HG02642 (cell line): Measurements from ENCODE around the gene PROSER2.

Experiments used
- ATAC-seq: cut with Tn5 transposase; IDR thresholded peaks from one replicate; pipeline ENCODE4 v1.9.1; 2021; ENCODE audit warnings: mild to moderate bottlenecking; ENCODE audit not compliant: unreplicated experiment, poor library complexity

Gene PROSER2

DNA sequence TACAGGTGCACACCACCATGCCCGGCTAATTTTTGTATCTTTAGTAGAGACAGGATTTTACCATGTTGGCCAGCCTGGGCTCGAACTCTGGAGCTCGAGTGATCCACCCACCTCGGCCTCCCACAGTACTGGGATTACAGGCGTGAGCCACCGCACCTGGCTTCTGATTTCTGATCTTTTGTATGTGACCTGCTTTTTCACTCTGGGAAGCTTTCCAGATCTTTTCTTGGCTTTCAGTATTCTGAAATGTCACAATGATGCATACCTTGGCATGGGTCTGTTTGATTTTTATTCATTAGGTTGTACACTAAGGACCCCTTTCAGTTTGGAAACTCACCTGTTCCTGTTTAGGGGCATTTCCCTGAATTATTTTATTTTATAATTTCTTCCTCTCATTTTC lies 41.6 kb downstream of the PROSER2 start:
- ATAC-seq: no peak

DNA sequence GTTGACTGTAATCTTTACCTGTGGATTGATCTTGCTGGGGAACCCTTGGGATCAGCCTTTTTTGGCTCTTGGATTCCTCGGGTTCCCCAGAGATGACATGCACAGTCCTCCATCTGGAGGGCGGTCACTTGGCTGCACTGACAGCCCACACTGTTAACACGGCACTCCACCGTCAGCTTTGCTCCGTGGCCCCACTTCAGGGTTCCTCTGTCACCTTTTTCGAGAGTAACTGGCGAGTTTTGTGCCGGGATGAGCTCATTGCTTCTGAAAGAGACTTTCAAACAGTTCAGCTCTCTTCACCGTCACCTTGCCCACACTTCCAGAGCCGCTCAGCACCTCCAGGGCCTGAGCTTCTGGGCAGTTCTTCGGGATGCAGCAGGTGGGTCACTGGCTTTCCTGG lies 42.4 kb downstream of the PROSER2 start:
- ATAC-seq: no peak

DNA sequence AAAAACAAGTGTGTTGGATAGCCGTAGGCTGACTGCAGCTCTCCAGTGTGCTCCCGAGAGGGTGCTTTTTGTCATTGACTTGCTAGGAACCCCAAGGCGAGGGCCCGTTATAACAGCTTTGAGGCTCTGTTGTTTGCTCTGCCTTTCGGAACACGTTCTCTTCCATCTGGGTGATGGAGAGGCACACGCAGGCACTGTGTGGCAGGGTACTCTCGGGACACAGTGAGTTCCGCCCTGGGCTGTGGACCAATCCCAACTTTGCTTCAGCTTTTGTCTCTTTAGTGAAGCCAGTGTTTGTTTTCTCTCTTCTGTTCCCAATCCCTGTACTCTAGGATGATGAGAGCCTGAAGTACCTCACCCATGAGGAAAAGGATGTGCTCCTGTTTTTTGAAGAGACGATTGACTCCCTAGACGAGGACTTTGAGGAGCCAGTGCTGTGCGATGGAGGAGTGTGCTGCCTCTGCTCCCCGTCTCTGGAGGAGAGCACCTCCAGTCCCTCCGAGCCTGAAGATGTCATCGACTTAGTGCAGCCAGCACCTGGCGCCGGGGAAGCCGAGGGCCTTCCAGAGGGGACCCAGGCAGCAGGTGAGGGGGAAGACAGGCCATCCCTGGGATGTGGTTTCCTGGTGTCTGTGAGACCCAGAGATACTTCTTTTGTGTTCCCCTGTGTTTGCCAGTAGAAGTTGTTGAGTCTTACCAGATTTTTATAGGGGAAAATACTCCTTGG lies 43.2 kb downstream of the PROSER2 start:
- no peak for ATAC-seq

DNA sequence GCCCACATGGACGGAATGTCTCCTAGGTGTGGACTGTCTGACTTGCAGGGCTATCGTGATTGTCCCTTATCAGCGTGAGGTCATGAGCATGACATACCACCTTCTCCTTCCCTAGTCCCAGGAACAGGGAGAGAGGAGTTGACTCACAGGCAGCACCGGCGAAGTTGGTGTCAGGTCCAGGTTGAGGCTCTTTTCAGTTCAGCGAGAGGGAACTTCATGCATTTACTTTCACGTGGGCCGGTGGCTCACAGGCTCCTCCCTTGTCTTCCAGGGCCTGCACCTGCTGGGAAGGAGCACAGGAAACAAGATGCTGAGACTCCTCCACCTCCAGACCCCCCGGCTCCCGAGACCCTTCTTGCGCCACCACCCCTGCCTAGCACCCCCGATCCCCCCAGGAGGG lies 46.1 kb downstream of the PROSER2 start:
- ATAC-seq: no peak

DNA sequence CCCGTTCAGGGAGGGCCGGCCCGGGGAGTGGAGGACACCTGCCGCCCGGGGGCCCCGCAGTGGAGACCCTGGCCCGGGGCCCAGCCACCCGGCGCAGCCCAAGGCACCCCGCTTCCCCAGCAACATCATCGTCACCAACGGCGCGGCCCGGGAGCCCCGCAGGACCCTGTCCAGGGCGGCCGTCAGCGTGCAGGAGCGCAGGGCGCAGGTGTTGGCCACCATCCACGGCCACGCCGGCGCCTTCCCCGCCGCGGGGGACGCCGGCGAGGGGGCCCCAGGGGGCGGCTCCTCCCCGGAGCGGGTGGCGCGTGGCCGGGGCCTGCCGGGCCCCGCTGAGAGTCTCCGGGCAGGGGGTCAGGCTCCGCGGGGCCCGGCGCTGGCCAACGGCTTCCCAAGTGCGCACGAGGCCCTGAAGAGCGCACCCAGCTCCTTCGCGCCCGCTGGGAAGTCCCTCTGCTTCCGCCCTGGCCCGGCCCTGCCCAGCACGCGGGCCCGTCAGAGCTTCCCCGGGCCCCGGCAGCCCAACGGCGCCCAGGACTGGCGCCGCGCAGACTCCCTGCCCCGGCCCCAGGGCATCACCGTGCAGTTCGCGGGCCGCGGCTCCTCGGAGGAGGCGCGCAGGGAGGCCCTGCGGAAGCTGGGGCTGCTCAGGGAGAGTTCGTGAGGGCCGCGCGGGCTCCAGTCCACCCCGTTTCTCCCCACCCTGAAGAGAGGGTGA lies 46.7 kb downstream of the PROSER2 start:
- ATAC-seq: no peak

DNA sequence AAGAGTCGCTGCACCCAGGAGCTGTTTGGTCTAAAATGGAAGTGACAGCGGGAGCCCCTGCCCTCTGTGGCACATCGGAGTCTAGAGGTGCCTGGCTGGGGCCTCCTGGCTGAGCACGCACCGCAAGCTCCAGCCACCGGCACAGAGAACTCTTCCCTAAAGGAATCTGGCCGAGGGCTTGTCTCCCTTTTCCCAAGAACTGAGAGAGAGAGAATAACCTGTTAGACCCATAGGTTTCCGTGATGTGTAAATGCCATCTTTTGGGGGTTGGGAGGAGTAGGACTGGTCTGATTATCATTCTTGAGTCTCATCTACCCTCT lies 47.3 kb downstream of the PROSER2 start:
- no peak for ATAC-seq

DNA sequence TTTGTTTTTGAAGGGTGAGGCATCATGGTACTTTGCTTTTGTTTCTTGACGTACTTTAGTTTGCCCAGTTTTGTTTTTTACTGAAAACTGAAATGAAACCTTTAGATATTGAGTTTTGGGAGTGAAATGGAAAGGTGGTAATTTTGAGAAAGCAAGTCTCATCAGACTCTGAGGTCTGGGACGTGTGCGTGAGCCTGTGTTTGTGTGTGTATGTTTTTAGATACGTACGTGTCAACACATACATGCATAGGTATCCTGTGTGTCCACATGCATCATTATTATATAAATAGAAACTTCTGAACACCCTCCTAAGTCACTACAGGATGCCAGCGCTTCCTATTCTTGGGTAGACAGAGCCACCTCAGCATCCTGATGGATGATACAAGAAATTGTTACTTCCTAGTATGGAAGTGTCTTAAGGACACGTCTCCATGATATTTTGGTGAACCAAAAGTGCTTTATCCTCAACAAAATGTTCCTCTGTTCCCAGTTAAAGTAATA lies 47.8 kb downstream of the PROSER2 start:
- no peak for ATAC-seq

DNA sequence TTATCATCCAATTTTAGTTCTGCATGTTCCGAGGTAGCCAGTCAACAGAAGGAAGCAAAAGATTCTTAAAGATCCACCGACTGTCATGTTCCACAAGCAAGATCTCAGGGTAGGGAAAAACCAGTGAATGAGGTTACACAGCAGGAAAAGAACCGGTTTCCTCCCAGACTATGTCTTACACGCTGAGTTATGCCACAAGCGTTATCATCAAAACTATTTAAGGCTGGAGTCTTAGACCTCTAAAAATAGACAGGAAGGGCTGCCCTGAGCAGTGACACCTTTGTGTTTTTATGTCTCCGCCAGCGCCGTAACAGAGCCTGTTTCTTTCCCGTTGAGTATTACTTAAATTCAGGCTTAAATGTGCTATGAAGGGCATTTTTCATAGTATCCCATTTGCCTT lies 48.3 kb downstream of the PROSER2 start:
- ATAC-seq: no peak

DNA sequence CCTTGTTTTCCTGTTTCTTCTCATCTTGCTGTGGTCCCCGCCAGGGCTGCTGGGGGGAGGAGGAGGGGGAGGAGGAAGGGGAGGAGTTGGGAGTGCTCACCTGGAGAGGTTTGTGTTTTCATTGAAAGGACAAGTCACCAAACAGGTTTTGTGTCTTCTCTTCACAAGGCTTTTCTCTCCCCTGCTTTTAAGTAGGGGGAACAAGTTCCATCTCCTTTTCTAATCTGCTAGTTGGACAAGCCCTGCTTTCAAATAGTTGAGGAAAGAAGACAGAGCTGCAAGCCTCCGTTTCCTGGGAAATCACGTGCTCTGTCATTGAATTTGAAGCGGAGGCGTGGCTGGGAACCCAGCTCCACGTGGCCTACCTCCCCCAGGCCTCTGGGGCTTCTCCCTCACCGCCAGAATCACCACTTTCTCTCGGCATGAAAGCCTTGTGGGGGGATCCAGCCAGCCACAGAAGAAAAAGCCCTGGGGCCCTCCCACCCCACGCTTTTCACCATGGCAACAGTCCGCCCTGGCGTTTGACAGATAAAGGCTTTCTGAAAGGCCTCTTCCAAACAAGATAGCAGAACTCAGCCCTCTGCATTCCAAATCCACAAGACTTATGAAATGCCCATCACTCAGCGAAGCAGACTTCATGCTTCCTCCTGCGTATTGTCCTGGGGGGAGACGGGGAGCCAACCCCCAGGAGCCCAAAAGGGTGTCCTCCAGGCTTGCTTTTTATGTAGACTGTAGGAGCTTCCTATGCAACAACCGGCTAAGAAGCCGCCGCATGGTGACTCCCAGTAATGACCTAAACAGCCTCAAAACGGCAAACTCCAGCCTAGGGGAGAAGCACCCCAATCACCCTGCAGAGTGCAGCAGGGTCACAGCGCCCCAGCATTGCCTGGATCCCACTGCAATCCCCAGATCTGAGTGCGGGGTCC lies 51.7 kb downstream of the PROSER2 start:
- ATAC-seq: no peak

DNA sequence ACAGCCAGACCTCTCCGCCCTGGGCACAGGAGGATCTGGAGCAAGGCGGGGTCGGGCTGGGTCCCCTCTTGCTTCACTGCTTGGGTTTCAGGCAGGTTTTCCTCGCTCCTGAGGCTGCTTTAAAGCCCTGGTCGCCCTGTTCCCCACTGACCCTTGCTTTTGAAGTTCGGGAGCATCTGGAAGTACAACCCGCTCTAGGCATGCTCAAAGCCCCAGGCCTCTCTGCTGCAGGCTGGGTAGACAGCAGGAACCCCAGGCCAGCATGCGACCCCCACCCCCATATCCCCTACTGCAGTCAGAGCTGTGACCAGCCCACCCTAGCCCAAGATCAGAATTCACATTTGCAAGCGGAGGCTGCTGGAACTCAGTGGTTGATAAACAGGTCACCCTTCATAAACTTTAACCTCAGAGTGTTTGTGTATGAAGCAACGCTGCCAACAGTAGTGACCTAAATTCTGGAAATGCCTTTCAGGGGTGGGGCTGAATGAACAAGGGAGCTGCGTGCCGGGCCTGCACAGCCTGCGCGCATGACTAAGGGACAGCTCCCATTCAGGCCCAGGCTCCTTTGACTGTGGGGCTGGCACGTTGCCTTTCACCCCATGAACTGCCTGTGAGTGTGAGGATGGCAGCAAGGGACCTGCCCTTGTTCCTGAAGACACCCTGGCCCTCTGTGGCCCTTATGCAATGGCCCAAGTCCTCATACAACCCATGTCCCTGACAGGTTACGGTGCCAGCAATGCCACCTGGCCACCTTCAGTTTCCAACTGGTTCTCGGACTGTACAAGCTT lies 52.5 kb downstream of the PROSER2 start:
- ATAC-seq: no peak

DNA sequence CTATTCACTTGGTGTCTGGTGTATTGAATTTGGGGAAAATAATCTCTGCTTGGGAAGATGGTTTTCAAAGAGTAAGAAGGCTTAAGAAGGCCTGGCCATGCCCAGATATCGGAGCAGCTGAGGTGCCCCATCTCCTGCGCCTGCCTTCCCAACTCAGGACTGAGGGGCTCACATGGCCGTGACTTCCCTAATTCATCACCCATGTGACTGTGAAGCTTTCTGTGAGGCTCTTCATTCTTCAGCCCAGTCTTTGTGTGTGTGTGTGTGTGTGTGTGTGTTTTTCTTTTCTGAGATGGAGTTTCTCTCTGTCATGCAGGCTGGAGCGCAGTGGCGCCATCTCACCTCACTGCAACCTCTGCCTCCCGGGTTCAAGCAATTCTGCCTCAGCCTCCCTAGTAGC lies 53.2 kb downstream of the PROSER2 start:
- no peak for ATAC-seq

DNA sequence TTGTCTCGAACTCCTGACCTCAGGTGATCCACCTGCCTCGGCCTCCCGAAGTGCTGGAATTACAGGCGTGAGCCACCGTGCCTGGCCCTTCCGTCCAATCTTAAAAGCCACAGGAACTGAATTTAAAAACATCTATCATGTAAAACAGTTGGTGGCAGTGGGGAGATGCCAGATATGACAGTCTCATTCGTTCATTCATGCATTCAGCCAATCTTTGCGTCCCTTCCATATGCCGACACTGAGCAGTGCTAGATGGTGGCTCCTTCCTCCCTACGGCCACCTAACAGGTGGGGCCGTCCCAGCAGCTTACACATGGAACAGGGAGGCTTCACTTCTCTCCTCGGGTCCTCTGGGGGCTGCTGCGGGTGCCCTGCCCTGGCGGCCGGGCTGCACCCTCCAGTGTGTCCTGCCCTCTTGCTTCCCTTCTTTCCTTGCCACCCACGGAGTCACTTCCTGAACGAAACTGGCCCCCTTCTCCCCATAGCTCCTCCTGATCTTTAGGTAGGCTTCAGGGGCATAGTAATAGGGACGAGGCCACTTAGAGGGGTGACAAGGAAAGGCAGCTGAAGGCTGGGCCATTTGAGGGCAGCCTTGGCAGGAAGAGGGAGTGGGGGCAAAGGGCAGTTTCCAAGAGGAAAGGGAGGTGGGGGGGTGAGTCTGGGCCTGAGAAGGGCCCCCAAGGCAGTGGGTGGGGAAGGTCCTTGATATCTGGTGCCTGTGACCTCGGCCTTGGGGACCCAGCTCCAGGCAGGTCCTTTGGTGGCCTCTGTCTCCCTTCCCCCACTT lies 53.8 kb downstream of the PROSER2 start:
- ATAC-seq: no peak

DNA sequence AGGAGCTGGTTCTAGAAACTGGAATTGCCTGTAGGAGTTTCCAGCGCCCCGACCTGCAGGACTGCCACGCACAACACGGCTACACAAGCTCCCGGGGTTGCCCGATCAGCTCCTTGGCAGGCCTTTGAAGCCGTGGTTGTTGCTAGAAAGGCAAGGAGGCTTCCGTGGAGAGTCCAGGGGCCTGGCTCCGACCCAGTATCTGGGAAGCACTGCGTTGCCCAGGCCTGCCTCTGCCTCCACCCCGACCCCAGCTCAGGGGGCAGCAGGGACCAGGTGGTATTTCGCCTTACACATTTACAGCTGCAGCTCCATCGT lies 54.4 kb downstream of the PROSER2 start:
- no peak for ATAC-seq

DNA sequence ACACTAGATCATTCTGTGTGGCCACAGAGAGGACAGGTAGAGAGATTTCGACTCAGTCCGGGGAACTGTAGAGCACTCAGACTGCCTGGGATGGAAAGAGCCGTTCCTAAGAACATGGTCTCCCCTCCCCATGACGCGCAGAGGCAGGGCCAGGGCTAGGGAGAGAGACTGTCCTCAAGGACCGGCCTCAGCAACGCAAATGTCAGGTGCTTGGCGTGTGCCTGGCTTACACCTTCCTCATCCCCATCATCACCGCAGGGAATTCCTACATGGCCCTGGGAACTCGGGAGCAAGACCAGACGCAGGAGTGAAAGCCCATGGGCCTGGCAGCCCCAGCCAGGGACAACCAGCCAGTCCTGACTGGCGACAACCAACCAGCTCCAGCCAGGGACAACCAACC lies 55.6 kb downstream of the PROSER2 start:
- no peak for ATAC-seq

DNA sequence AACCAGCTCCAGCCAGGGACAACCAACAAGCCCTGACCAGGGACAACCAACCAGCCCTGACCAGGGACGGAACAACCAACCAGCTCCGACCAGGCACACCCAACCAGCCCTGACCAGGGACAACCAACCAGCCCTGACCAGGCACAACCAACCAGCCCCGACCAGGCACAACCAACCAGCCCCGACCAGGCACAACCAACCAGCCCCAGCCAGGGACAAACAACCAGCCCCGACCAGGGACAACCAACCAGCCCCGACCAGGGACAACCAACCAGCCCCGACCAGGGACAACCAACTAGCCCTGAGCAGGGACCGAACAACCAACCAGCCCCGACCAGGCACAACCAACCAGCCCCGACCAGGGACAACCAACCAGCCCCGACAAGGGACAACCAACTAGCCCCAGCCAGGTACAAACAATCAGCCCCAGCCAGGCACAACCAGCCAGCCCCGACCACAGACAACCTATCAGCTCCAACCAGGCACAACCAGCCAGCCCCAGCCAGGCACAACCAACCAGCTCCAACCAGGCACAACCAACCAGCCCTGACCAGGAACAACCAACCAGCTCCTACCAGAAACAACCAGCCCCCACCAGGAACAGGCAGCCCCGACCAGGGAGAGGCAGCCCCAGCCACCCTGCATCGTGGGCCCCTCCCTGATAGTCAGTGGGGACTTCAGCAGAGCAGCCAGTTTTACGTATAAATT lies 56.4 kb downstream of the PROSER2 start:
- ATAC-seq: no peak

DNA sequence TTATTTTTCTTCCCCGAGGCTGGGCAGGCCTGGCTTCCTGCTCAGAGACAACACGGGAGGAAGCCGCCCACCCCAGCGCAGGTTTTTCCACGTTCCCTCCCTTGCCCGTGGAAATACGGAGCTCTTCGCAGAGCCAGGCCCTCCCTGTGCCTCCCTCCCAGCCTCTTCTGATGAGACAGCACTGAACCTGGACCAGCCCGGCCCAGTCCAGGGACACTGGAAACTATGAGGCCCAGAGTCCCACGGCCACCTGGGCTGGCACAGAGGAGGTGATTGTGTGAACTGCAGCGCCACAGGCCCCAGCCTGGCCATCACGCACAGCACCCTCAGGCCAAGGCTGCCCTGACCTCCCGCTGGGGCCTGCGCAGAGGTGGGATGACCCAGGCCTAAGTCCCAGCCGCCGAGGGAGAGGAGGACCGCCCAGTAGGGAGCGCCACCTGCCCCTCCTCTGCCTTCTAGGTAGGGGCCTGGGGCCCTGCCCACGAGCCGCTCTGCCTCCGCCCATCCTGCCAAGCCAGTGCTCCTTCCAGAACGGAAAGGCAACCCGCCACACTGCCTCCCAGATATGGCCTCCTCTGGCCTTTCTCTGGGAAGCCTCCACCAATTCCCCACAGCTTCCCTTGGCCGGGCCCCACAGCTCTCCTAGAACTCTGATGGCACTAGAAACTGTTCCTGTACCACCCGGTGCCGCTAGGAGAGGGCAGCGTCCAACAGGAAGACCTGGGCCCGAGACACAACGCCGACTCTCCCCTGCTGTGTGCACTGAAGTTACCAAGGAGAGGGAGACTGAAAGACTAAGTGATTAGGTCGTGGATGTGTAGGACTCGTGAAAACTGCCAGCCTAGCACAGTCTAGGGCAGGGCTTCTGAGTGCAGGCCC lies 57.2 kb downstream of the PROSER2 start:
- no peak for ATAC-seq

DNA sequence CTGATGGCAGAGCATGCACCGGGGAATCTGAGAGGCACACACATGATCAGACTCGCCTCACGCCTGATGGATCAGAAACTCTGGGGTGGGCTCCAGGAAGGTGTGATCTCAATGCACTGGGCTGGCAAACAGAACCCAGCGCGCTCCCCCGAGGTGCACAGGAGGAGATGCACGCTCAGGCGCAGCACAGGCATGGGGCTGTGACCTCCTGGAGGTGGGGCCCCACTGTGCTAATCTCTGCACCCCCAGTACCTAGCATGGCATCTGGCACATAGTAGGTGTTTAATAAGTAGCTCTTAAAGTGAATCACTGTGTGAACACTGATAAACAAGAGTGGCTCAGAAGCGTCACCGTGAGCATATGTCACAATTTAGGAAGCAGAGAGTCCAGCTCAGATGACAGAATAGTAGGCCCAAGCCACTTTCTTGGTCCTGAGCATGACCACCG lies 57.9 kb downstream of the PROSER2 start:
- no peak for ATAC-seq
